NCI-H2171 treated with DMSO at 0.1 percent for 48 hours (cell line): ENCODE measurements around the gene CEP19.

Experiments used
- DNase-seq: peaks from one replicate; lab custom pipeline; 2025; lab: John Stamatoyannopoulos, UW

Gene CEP19

DNA sequence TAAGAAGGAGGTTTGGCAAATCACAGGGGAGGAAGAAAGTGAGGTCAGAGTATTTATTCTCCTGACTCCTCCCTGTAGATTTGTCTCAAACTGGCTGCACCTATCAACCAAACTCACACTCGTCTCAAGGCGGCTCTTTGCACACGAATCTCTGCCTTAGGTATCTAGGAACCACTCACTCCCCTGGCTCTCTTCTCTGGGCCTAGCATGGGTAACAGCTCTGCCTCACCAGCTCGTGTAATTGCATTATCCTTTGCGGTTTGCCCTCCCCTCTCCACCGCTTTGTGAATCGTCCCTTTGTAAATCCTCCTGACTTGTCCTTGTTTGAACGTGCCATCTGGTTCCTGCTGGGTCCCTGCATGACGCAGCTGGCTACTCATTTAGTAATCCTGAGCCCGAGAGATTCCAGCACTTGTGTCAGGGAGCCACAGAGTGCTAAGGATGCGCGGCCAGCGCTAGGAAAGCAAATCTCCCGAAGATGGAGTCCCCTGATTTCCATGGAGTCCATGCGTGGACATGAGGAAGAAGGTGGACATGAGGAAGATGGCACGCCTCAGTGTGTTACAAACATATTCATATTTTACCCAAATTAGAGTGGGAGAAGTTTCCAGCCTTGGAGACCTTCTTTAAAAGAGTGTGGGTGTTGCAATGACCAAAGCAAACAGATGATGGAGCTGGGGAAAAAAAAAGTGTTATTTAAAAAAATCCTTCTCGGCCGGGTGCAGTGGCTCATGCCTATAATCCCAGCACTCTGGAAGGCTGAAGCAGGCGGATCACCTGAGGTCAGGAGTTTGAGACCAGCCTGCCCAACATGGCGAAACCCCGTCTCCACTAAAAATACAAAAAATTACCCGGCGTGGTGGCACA lies 45.8 kb downstream of the CEP19 start:
- peak; percentile 96 for DNase-seq

DNA sequence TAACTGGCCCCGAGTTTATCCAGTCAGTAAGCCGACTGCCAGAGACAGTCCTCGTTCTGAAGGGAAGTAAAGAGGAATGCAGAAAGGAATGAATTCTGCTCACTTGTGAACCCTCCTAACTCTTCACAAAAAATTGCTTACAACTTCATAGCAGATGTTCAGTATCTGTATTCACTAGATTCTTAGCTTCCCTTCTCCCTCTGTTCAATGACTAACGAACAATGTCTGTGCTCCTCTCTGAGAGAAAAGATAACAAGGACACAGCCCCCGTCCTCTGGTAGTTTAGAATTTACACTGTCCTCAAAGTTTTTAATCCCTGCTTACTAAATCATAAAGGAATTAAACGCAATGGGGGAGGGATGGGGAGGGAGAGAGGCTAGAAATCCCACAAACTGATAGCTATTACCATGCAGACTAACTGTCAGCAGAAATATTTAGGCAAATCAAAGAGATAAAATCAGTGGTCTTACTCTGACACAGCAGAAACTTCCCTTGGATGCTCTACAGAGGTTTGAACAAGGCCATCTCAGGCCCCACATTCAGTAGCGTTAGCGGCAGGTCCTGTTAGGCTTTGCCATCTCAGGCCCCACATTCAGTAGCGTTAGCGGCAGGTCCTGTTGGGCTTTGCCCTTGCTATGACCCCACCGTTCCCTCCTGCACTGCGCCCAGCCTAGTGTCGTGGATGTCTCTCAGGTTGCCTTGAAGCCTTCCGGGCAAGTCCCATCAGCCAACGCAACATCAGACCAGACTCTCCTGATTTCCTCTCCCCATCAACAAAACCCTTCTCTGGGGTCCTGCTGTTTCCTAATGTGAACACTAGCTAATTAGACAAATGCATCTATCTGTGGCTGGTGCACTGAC lies 49.1 kb downstream of the CEP19 start:
- DNase-seq: no peak

- peak; percentile 44 for DNase-seq
These were observed 50.0 kb downstream of the CEP19 start for GRCh38 chr3:196662033-196662432.

DNA sequence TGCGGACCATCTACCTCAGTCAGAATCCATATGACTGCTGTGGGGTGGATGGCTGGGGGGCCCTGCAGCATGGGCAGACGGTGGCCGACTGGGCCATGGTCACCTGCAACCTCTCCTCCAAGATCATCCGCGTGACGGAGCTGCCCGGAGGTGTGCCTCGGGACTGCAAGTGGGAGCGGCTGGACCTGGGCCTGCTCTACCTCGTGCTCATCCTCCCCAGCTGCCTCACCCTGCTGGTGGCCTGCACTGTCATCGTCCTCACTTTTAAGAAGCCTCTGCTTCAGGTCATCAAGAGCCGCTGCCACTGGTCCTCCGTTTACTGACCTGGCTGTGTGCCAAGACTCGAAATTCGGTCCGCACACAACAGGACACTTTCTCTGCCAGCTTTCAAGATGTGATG lies 50.6 kb downstream of the CEP19 start:
- no peak for DNase-seq

DNA sequence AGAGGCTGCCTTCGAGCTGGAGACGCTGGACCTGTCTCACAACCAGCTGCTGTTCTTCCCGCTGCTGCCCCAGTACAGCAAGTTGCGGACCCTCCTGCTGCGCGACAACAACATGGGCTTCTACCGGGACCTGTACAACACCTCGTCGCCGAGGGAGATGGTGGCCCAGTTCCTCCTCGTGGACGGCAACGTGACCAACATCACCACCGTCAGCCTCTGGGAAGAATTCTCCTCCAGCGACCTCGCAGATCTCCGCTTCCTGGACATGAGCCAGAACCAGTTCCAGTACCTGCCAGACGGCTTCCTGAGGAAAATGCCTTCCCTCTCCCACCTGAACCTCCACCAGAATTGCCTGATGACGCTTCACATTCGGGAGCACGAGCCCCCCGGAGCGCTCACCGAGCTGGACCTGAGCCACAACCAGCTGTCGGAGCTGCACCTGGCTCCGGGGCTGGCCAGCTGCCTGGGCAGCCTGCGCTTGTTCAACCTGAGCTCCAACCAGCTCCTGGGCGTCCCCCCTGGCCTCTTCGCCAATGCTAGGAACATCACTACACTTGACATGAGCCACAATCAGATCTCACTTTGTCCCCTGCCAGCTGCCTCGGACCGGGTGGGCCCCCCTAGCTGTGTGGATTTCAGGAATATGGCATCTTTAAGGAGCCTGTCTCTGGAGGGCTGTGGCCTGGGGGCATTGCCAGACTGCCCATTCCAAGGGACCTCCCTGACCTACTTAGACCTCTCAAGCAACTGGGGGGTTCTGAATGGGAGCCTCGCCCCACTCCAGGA lies 51.5 kb downstream of the CEP19 start:
- peak; percentile 25 for DNase-seq

DNA sequence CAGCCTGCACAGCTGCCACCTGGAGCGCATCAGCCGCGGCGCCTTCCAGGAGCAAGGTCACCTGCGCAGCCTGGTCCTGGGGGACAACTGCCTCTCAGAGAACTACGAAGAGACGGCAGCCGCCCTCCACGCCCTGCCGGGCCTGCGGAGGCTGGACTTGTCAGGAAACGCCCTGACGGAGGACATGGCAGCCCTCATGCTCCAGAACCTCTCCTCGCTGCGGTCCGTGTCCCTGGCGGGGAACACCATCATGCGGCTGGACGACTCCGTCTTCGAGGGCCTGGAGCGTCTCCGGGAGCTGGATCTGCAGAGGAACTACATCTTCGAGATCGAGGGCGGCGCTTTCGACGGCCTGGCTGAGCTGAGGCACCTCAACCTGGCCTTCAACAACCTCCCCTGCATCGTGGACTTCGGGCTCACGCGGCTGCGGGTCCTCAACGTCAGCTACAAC lies 52.1 kb downstream of the CEP19 start:
- no peak for DNase-seq
